Neural progenitor cell (in vitro differentiated cells): ENCODE measurements around the gene TSGA10IP. TPM values are rescaled to one million over a fixed set of nuclear protein-coding genes. Genes with fewer than 3 reads are reported as not detected.
A peak's percentile ranks its signal among the peaks of the same experiment; 100 is the strongest.

Experiments used
- DNase-seq: peaks from one replicate; pipeline ENCODE4 v3.0.0-alpha.2; 2016; ENCODE audit warnings: low spot score
- H2AFZ ChIP-seq: fragments of 200-600 bp; sonication (generic); replicated peaks from 2 replicates; pipeline ENCODE4 v1.6.1; 2016; ENCODE audit warnings: antibody characterized with exemption
- H3F3A ChIP-seq: fragments of 200-600 bp; sonication (generic); 2 replicates; pipeline ENCODE4 v1.6.1; 2016; ENCODE audit warnings: antibody characterized with exemption, low read depth
- H3K27ac ChIP-seq: fragments of 200-600 bp; sonication (generic); 2 replicates; pipeline ENCODE4 v1.5.1; 2016; ENCODE audit warnings: mild to moderate bottlenecking
- H3K27me3 ChIP-seq: fragments of 200-600 bp; sonication (generic); 2 replicates; pipeline ENCODE4 v1.6.1; 2016; ENCODE audit warnings: mild to moderate bottlenecking, moderate library complexity
- H3K36me3 ChIP-seq: fragments of 200-600 bp; sonication (generic); 2 replicates; pipeline ENCODE4 v1.5.1; 2016
- H3K4me1 ChIP-seq: fragments of 200-600 bp; sonication (generic); 2 replicates; pipeline ENCODE4 v1.6.1; 2016; ENCODE audit warnings: mixed run types
- H3K4me2 ChIP-seq: fragments of 200-600 bp; sonication (generic); 2 replicates; pipeline ENCODE4 v1.6.1; 2016
- H3K4me3 ChIP-seq: fragments of 200-600 bp; sonication (generic); 2 replicates; pipeline ENCODE4 v1.5.1; 2016
- H3K79me2 ChIP-seq: fragments of 200-600 bp; sonication (generic); 2 replicates; pipeline ENCODE4 v1.6.1; 2016; ENCODE audit warnings: low read depth
- H3K9ac ChIP-seq: fragments of 200-600 bp; sonication (generic); 2 replicates; pipeline ENCODE4 v1.6.1; 2016
- H3K9me3 ChIP-seq: fragments of 200-600 bp; sonication (generic); 2 replicates; pipeline ENCODE4 v1.5.1; 2016; ENCODE audit warnings: low read depth
- H4K20me1 ChIP-seq: fragments of 200-600 bp; sonication (generic); 2 replicates; pipeline ENCODE4 v1.6.1; 2016; ENCODE audit warnings: low read depth
- H3K27ac Mint-ChIP-seq: 3 replicates; pipeline ENCODE4 v1.8.0; 2021; ENCODE audit warnings: mixed read lengths
- H3K27me3 Mint-ChIP-seq: 2 replicates; pipeline ENCODE4 v1.8.0; 2022; ENCODE audit warnings: low read depth, mild to moderate bottlenecking, inconsistent platforms, moderate library complexity, mixed read lengths; ENCODE audit not compliant: insufficient read depth
- H3K36me3 Mint-ChIP-seq: 3 replicates; pipeline ENCODE4 v1.8.0; 2021; ENCODE audit warnings: mixed read lengths
- H3K4me1 Mint-ChIP-seq: 3 replicates; pipeline ENCODE4 v1.8.0; 2021; ENCODE audit warnings: mixed read lengths
- H3K4me3 Mint-ChIP-seq: 3 replicates; pipeline ENCODE4 v1.8.0; 2021; ENCODE audit warnings: mild to moderate bottlenecking, moderate library complexity, mixed read lengths
- H3K9me3 Mint-ChIP-seq: 3 replicates; pipeline ENCODE4 v1.8.0; 2020; ENCODE audit warnings: mixed read lengths
- EZH2 ChIP-seq: fragments of 200-600 bp; sonication (generic); IDR thresholded peaks from 2 replicates; pipeline ENCODE4 v1.6.1; 2017; ENCODE audit warnings: antibody characterized with exemption, mild to moderate bottlenecking, moderate library complexity
- EZH2phosphoT487 ChIP-seq: fragments of 200-600 bp; sonication (generic); IDR thresholded peaks from 2 replicates; pipeline ENCODE4 v1.6.1; 2017; ENCODE audit warnings: antibody characterized with exemption
- total RNA-seq: library from RNA; depleted of rRNA; stranded (reverse); fragments of >200 nt; gene quantifications from 2 replicates; pipeline ENCODE4 v1.2.3, GENCODE V29; 2015; ENCODE audit warnings: low replicate concordance
- TF ChIP-seq, protein P1 (sequence below): fragments of 200-600 bp; sonication (generic); IDR thresholded peaks from 2 replicates; pipeline ENCODE4 v1.5.1; 2017; ENCODE audit warnings: antibody characterized with exemption, mild to moderate bottlenecking

The TSGA10IP gene
- total RNA-seq, 1 donor from 2014 or later = 3.0 TPM

DNA sequence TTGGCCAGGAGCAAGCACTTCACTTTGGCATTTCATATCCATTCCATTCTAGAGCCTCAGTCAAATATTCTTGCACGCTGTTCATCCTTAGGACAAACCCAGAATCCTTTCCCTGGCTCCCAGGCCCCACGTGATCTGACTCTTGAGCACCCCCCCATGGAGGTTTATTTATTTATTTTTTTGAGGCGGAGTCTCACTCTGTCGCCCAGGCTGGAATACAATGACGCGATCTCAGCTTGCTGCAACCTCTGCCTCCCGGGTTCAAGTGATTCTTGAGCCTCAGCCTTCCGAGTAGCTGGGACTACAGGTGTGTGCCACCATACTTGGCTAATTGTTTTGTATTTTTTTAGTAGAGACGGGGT, 12.7 kb upstream of the TSGA10IP start:
- Histone ChIP-seq H3K27me3 (no peaks in the 10 kb centered on the region), H3K79me2 (no peaks in the 10 kb centered on the region), H3K36me3 (no peaks in the 10 kb centered on the region), H3K4me3 (no peak overlapping the region), H4K20me1 (no peaks in the 10 kb centered on the region), H3K9me3 (no peaks in the 10 kb centered on the region), H3K27ac (no peak overlapping the region), H3K9ac (no peak overlapping the region), H3K4me1 (no peaks in the 10 kb centered on the region), H3K4me2 (no peak overlapping the region), H2AFZ (peak overlapping the region; percentile 74), H3F3A (peaks cover 4% of the 10 kb centered on the region)
- H3K27ac Mint-ChIP-seq = no peak overlapping the region
- H3K36me3 Mint-ChIP-seq = no peaks in the 10 kb centered on the region
- peaks cover 20% of the 10 kb centered on the region for H3K4me1 Mint-ChIP-seq
- no peak overlapping the region for H3K4me3 Mint-ChIP-seq
- peak; percentile 57 for DNase-seq
- no peak for TF ChIP-seq EZH2phosphoT487
- TF ChIP-seq, protein P1, sequence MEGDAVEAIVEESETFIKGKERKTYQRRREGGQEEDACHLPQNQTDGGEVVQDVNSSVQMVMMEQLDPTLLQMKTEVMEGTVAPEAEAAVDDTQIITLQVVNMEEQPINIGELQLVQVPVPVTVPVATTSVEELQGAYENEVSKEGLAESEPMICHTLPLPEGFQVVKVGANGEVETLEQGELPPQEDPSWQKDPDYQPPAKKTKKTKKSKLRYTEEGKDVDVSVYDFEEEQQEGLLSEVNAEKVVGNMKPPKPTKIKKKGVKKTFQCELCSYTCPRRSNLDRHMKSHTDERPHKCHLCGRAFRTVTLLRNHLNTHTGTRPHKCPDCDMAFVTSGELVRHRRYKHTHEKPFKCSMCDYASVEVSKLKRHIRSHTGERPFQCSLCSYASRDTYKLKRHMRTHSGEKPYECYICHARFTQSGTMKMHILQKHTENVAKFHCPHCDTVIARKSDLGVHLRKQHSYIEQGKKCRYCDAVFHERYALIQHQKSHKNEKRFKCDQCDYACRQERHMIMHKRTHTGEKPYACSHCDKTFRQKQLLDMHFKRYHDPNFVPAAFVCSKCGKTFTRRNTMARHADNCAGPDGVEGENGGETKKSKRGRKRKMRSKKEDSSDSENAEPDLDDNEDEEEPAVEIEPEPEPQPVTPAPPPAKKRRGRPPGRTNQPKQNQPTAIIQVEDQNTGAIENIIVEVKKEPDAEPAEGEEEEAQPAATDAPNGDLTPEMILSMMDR = peak; percentile 41
- no peaks in the 10 kb centered on the region for H3K9me3 Mint-ChIP-seq
- H3K27me3 Mint-ChIP-seq = peaks cover 9% of the 10 kb centered on the region

DNA sequence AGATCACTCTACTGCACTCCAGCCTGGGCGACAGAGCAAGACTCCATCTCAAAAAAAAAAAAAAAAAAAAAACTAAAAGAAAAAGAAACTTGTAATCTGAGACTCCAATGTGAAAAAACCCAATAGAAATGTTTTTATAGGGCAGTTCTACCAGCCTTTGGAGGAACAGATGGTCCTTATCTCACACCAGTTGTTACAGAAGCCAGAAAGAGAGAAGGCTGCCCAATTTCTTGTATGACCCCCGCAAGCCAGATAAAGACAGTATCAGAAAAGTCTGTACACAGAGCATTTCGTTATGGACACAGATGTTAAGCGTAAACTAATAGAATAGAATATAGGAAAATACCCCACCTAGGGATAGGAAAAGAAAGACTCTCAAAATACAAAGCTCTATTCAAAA, 11.3 kb upstream of the TSGA10IP start:
- Mint-ChIP-seq H3K9me3 (no peaks in the 10 kb centered on the region), H3K27ac (no peak overlapping the region), H3K36me3 (no peaks in the 10 kb centered on the region), H3K4me3 (no peak overlapping the region), H3K27me3 (peaks cover 10% of the 10 kb centered on the region), H3K4me1 (peaks cover 33% of the 10 kb centered on the region)
- no peaks in the 10 kb centered on the region for H3K4me1 ChIP-seq
- H3K27ac ChIP-seq = no peak overlapping the region
- H3K9me3 ChIP-seq = no peaks in the 10 kb centered on the region
- H3K4me3 ChIP-seq = no peak overlapping the region
- no peaks in the 10 kb centered on the region for H3K79me2 ChIP-seq
- no peak overlapping the region for H3K4me2 ChIP-seq
- TF ChIP-seq EZH2 (no peak), EZH2phosphoT487 (no peak)
- TF ChIP-seq, protein P1 = no peak
- H3K9ac ChIP-seq = no peak overlapping the region
- no peaks in the 10 kb centered on the region for H3K36me3 ChIP-seq
- DNase-seq = no peak
- no peaks in the 10 kb centered on the region for H3K27me3 ChIP-seq
- peaks cover 10% of the 10 kb centered on the region for H3F3A ChIP-seq
- H4K20me1 ChIP-seq = no peaks in the 10 kb centered on the region
- no peak overlapping the region for H2AFZ ChIP-seq

DNA sequence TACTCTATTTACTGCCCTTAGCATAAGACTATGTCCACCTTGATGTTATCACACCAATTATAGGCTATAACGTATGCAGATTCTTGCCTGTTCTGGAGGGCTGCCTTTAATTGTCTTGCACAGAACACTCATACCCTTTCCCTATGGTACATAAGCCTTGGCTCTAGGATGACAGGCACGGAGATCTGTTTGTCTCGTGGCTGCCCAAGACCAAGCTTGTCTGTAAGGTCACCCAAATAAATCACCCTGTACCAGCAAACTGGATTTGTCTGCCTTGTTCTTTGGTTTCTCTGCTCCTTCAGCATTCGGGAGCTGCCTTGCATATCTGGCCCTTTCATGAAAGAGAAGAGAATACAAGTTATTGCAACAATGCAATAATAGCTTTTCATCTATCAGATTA, 7.5 kb upstream of the TSGA10IP start:
- TF ChIP-seq EZH2 (no peak), EZH2phosphoT487 (no peak)
- TF ChIP-seq, protein P1 = no peak
- Histone ChIP-seq H3K27ac (no peak overlapping the region), H3K79me2 (no peaks in the 10 kb centered on the region), H3K27me3 (no peaks in the 10 kb centered on the region), H3K4me3 (no peak overlapping the region), H2AFZ (no peak overlapping the region), H3K36me3 (no peaks in the 10 kb centered on the region), H3K4me1 (no peaks in the 10 kb centered on the region), H3F3A (peaks cover 10% of the 10 kb centered on the region), H3K4me2 (no peak overlapping the region), H3K9ac (no peak overlapping the region), H4K20me1 (no peaks in the 10 kb centered on the region), H3K9me3 (no peaks in the 10 kb centered on the region)
- Mint-ChIP-seq H3K4me1 (peaks cover 29% of the 10 kb centered on the region), H3K4me3 (no peak overlapping the region), H3K9me3 (no peaks in the 10 kb centered on the region), H3K27me3 (peaks cover 8% of the 10 kb centered on the region), H3K27ac (no peak overlapping the region), H3K36me3 (no peaks in the 10 kb centered on the region)
- DNase-seq = no peak
